HFFc6 (cell line): ENCODE results near the gene ONECUT2. TPM values are rescaled to one million over a fixed set of nuclear protein-coding genes. Genes with fewer than 3 reads are reported as not detected.

Experiments
- DNase-seq: peaks from one replicate; pipeline ENCODE4 v3.0.0-alpha.2; 2018
- H3K27ac Mint-ChIP-seq: 2 replicates; pipeline ENCODE4 v1.8.0; 2020; ENCODE audit warnings: mild to moderate bottlenecking, mixed read lengths
- H3K27me3 Mint-ChIP-seq: 2 replicates; pipeline ENCODE4 v1.8.0; 2021; ENCODE audit warnings: mild to moderate bottlenecking, moderate library complexity, mixed read lengths; ENCODE audit not compliant: insufficient read depth
- H3K36me3 Mint-ChIP-seq: 2 replicates; pipeline ENCODE4 v1.8.0; 2021; ENCODE audit warnings: low read depth, mixed read lengths
- H3K4me1 Mint-ChIP-seq: 2 replicates; pipeline ENCODE4 v1.8.0; 2020; ENCODE audit warnings: low read depth, mixed read lengths
- H3K4me3 Mint-ChIP-seq: 2 replicates; pipeline ENCODE4 v1.8.0; 2020; ENCODE audit warnings: mild to moderate bottlenecking, moderate library complexity, mixed read lengths
- H3K9me3 Mint-ChIP-seq: 2 replicates; pipeline ENCODE4 v1.8.0; 2020; ENCODE audit warnings: mild to moderate bottlenecking, mixed read lengths
- CTCF ChIP-seq: fragments of 200-600 bp; sonication (generic); IDR thresholded peaks from 2 replicates; pipeline ENCODE4 v1.5.0; 2021; ENCODE audit warnings: antibody characterized with exemption, mild to moderate bottlenecking
- total RNA-seq, 6 experiments: library from RNA; stranded (reverse); fragmentation: NEBNext Ultra II Directional; extraction: Animal tissue kit (Norgen Biotek cat#: 25700); gene quantifications; 2 replicates in 1 of 6; 3 replicates in 5 of 6; pipeline ENCODE4 v1.2.3, GENCODE V29; 2021

ONECUT2 gene
- total RNA-seq, 6 experiments from 2014 or later: 0.10 to 0.40 (median 0.18) TPM

- Mint-ChIP-seq H3K4me3 (no peak overlapping the region), H3K4me1 (peaks cover 7% of the 10 kb centered on the region; the same call in 1 of the 2 replicates), H3K27me3 (peaks cover 33% of the 10 kb centered on the region), H3K36me3 (no peaks in the 10 kb centered on the region), H3K9me3 (no peaks in the 10 kb centered on the region), H3K27ac (no peak overlapping the region)
- no peak for TF ChIP-seq CTCF
- no peak for DNase-seq
Observed at GRCh38 chr18:57444301-57444759, 9.2 kb downstream of the ONECUT2 start.

GRCh38 chr18:57445488-57446319 is 10.5 kb downstream of the ONECUT2 start:
- peaks cover 30% of the 10 kb centered on the region for H3K27me3 Mint-ChIP-seq
- H3K4me3 Mint-ChIP-seq: no peak overlapping the region
- no peak for TF ChIP-seq CTCF
- peaks cover 6% of the 10 kb centered on the region; the same call in 1 of the 2 replicates for H3K4me1 Mint-ChIP-seq
- DNase-seq: no peak
- H3K9me3 Mint-ChIP-seq: no peaks in the 10 kb centered on the region
- H3K27ac Mint-ChIP-seq: no peak overlapping the region
- no peaks in the 10 kb centered on the region for H3K36me3 Mint-ChIP-seq

GRCh38 chr18:57446322-57446721 is 11.1 kb downstream of the ONECUT2 start:
- H3K4me1 Mint-ChIP-seq: peaks cover 4% of the 10 kb centered on the region; the same call in 1 of the 2 replicates
- H3K27me3 Mint-ChIP-seq: peaks cover 25% of the 10 kb centered on the region
- peak; percentile 77 for TF ChIP-seq CTCF
- H3K9me3 Mint-ChIP-seq: no peaks in the 10 kb centered on the region
- H3K36me3 Mint-ChIP-seq: no peaks in the 10 kb centered on the region
- no peak for DNase-seq
- no peak overlapping the region for H3K27ac Mint-ChIP-seq
- no peak overlapping the region for H3K4me3 Mint-ChIP-seq

- no peaks in the 10 kb centered on the region for H3K36me3 Mint-ChIP-seq
- H3K4me3 Mint-ChIP-seq: no peak overlapping the region
Observed at GRCh38 chr18:57447154-57447621, 12.0 kb downstream of the ONECUT2 start.

DNA sequence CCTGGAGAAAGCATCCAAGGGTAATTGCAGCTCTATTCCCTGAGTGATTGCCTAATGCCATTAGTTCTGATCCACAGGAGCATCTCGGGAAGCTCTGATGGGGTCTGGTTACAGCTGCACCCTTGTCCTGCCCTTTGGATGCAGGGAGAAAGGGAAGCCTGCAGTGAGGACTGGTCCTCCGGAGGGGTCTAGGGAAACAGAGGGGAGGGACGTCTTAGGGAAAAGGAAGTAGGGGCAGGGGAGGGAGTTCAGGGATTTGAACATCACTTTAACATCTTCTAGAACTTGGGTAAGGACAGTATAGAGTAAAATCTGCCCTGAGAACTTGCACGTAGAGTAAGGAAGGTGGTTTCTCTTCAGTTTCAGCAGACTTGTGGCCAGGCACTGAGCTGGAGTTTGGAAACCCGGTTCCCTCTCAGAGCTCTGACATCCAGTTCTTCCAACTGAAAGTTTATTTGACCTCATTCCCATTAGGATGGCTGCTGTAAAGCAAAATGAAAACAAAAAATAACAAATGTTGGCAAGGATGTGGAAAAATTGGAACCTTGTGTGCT is 20.5 kb downstream of the ONECUT2 start:
- TF ChIP-seq CTCF: no peak
- Mint-ChIP-seq H3K4me1 (no peaks in the 10 kb centered on the region), H3K27ac (no peak overlapping the region), H3K4me3 (no peak overlapping the region), H3K27me3 (peaks cover 1% of the 10 kb centered on the region), H3K36me3 (no peaks in the 10 kb centered on the region), H3K9me3 (no peaks in the 10 kb centered on the region)
- no peak for DNase-seq

More at GRCh38 chr18:57447154-57447621, 12.0 kb downstream of the ONECUT2 start:
- DNase-seq: no peak
- Mint-ChIP-seq H3K27me3 (peaks cover 22% of the 10 kb centered on the region), H3K9me3 (no peaks in the 10 kb centered on the region), H3K27ac (no peak overlapping the region), H3K4me1 (no peaks in the 10 kb centered on the region)
- TF ChIP-seq CTCF: peak; percentile 37; the same call in 1 of the 2 replicates
